ENCODE results near the gene PCF11.

GRCh38 chr11:83125577-83125976 is 31.4 kb upstream of the PCF11 start:
- TF ChIP-seq CHD2 (IDR thresholded peaks at IDR 0.05; ENCODE audit: low read length, partially characterized antibody) (no peak), CEBPB (IDR thresholded peaks at IDR 0.05) (no peak), HEYL (CRISPR knock-in tag; IDR thresholded peaks at IDR 0.05) (no peak), E2F6 (IDR thresholded peaks at IDR 0.05; ENCODE audit: borderline replicate concordance, low read depth) (no peak), MAFK (IDR thresholded peaks at IDR 0.05; ENCODE audit: partially characterized antibody) (no peak), PBX3 (IDR thresholded peaks at IDR 0.05) (no peak), CTCF (IDR thresholded peaks at IDR 0.05) (no peak), SREBF2 (IDR thresholded peaks at IDR 0.05) (no peak), GATA3 (IDR thresholded peaks at IDR 0.05; ENCODE audit: borderline replicate concordance) (no peak), RAD21 (conservative IDR thresholded peaks at IDR 0.05 in 1 of 2, IDR thresholded peaks at IDR 0.05 in 1 of 2) (no peak)
